Hepatocyte (in vitro differentiated cells): ENCODE data around the gene TNP2. TPM values are rescaled to one million over a fixed set of nuclear protein-coding genes. Genes with fewer than 3 reads are reported as not detected.

Source experiments
- DNase-seq: peaks from one replicate; pipeline ENCODE4 v3.0.0-alpha.2; 2016; ENCODE audit warnings: low spot score
- H2AFZ ChIP-seq: fragments of 200-600 bp; sonication (generic); 2 replicates; pipeline ENCODE4 v1.6.0; 2016; ENCODE audit warnings: antibody characterized with exemption, mild to moderate bottlenecking
- H3K27ac ChIP-seq: fragments of 200-600 bp; sonication (generic); 2 replicates; pipeline ENCODE4 v1.5.1; 2016; ENCODE audit warnings: mild to moderate bottlenecking
- H3K27me3 ChIP-seq: fragments of 200-600 bp; sonication (generic); 2 replicates; pipeline ENCODE4 v1.6.1; 2016
- H3K36me3 ChIP-seq: fragments of 200-600 bp; sonication (generic); replicated peaks from 2 replicates; pipeline ENCODE4 v1.5.1; 2016; ENCODE audit warnings: low read depth; ENCODE audit not compliant: insufficient read depth
- H3K4me1 ChIP-seq: fragments of 200-600 bp; sonication (generic); 2 replicates; pipeline ENCODE4 v1.5.1; 2016; ENCODE audit warnings: mild to moderate bottlenecking, moderate library complexity; ENCODE audit not compliant: insufficient read depth
- H3K4me2 ChIP-seq: fragments of 200-600 bp; sonication (generic); 2 replicates; pipeline ENCODE4 v1.6.0; 2016
- H3K4me3 ChIP-seq: fragments of 200-600 bp; sonication (generic); 2 replicates; pipeline ENCODE4 v1.5.1; 2016; ENCODE audit warnings: mild to moderate bottlenecking
- H3K79me2 ChIP-seq: fragments of 200-600 bp; sonication (generic); 2 replicates; pipeline ENCODE4 v1.6.0; 2017; ENCODE audit warnings: mild to moderate bottlenecking
- H3K9me2 ChIP-seq: fragments of 200-600 bp; sonication (generic); replicated peaks from 2 replicates; pipeline ENCODE4 v1.6.0; 2017; ENCODE audit warnings: mild to moderate bottlenecking; ENCODE audit not compliant: insufficient read depth
- H3K9me3 ChIP-seq: fragments of 200-600 bp; sonication (generic); 2 replicates; pipeline ENCODE4 v1.5.1; 2016; ENCODE audit warnings: low read depth, mild to moderate bottlenecking
- H4K20me1 ChIP-seq: fragments of 200-600 bp; sonication (generic); 2 replicates; pipeline ENCODE4 v1.6.0; 2016; ENCODE audit warnings: mild to moderate bottlenecking; ENCODE audit not compliant: insufficient read depth, poor library complexity, severe bottlenecking
- CTCF ChIP-seq: fragments of 200-600 bp; sonication (generic); IDR thresholded peaks from 2 replicates; pipeline ENCODE4 v1.5.1; 2016; ENCODE audit warnings: antibody characterized with exemption, mild to moderate bottlenecking; ENCODE audit not compliant: poor library complexity
- EZH2 ChIP-seq: fragments of 200-600 bp; sonication (generic); IDR thresholded peaks from 2 replicates; pipeline ENCODE4 v1.6.1; 2016; ENCODE audit warnings: antibody characterized with exemption, mild to moderate bottlenecking, borderline replicate concordance
- EZH2phosphoT487 ChIP-seq: fragments of 200-600 bp; sonication (generic); IDR thresholded peaks from one replicate; pipeline ENCODE4 v1.6.1; 2018; ENCODE audit warnings: antibody characterized with exemption, mild to moderate bottlenecking, low read depth, moderate library complexity; ENCODE audit not compliant: unreplicated experiment, severe bottlenecking
- WGBS: methylation state at CpG from one replicate; pipeline ENCODE4 v1.1.6; 2016; ENCODE audit warnings: low lambda C conversion rate; ENCODE audit errors: missing lambda C conversion rate; 5-methylcytosine and 5-hydroxymethylcytosine counted together
- polyA plus RNA-seq: library from polyadenylated mRNA; unstranded; fragments of >200 nt; fragmentation: Nextera tagmentation; extraction: Ambion mirVana; gene quantifications from 2 replicates; pipeline ENCODE4 v1.2.1, GENCODE V29; 2016
- total RNA-seq: library from RNA; depleted of rRNA; stranded (reverse); fragments of >200 nt; gene quantifications from 2 replicates; pipeline ENCODE4 v1.2.3, GENCODE V29; 2014

TNP2 gene
- total and polyA plus RNA-seq, 2 experiments from 2014 or later: not detected

GRCh38 chr16:11260596-11260966 is 8.5 kb downstream of the TNP2 start:
- no peak for TF ChIP-seq CTCF
- TF ChIP-seq EZH2: no peak
- no peak for TF ChIP-seq EZH2phosphoT487
- Histone ChIP-seq H3K9me2 (no peaks in the 10 kb centered on the region), H3K9me3 (no peaks in the 10 kb centered on the region), H3K4me1 (peaks cover 7% of the 10 kb centered on the region), H3K4me2 (no peak overlapping the region), H3K4me3 (no peak overlapping the region), H2AFZ (no peak overlapping the region), H4K20me1 (no peaks in the 10 kb centered on the region), H3K27ac (no peak overlapping the region), H3K27me3 (no peaks in the 10 kb centered on the region), H3K79me2 (no peaks in the 10 kb centered on the region), H3K36me3 (no peaks in the 10 kb centered on the region)
- WGBS: 50% methylated on average over 3 of the region's 3 CpGs
- no peak for DNase-seq

GRCh38 chr16:11259655-11260595 is 9.2 kb downstream of the TNP2 start:
- H2AFZ ChIP-seq: no peak overlapping the region
- 94% methylated on average over 12 of the region's 12 CpGs for WGBS
- H3K9me2 ChIP-seq: no peaks in the 10 kb centered on the region
- H3K9me3 ChIP-seq: no peaks in the 10 kb centered on the region
- no peaks in the 10 kb centered on the region for H3K36me3 ChIP-seq
- H3K4me2 ChIP-seq: no peak overlapping the region
- no peaks in the 10 kb centered on the region for H3K27me3 ChIP-seq
- no peak for TF ChIP-seq CTCF
- no peak for TF ChIP-seq EZH2
- TF ChIP-seq EZH2phosphoT487: no peak
- no peak overlapping the region for H3K27ac ChIP-seq
- no peak for DNase-seq
- H4K20me1 ChIP-seq: peaks cover 6% of the 10 kb centered on the region
- H3K4me1 ChIP-seq: peaks cover 7% of the 10 kb centered on the region
- H3K79me2 ChIP-seq: peaks cover 6% of the 10 kb centered on the region
- H3K4me3 ChIP-seq: no peak overlapping the region

GRCh38 chr16:11258553-11259492 is 10.3 kb downstream of the TNP2 start:
- peaks cover 17% of the 10 kb centered on the region for H3K79me2 ChIP-seq
- H3K4me2 ChIP-seq: no peak overlapping the region
- H3K4me3 ChIP-seq: no peak overlapping the region
- no peak for DNase-seq
- H3K4me1 ChIP-seq: peaks cover 14% of the 10 kb centered on the region
- H4K20me1 ChIP-seq: peaks cover 17% of the 10 kb centered on the region
- H2AFZ ChIP-seq: no peak overlapping the region
- H3K36me3 ChIP-seq: no peaks in the 10 kb centered on the region
- no peaks in the 10 kb centered on the region for H3K9me3 ChIP-seq
- TF ChIP-seq CTCF (no peak), EZH2phosphoT487 (no peak), EZH2 (no peak)
- H3K9me2 ChIP-seq: no peaks in the 10 kb centered on the region
- no peak overlapping the region for H3K27ac ChIP-seq
- H3K27me3 ChIP-seq: no peaks in the 10 kb centered on the region
- WGBS: 79% methylated on average over 15 of the region's 15 CpGs
